Effector memory CD4-positive, alpha-beta T cell (primary cell): ENCODE measurements around the gene GCC2.
"Not testable (repeated sequence)": the region's sequence is repeated elsewhere in the genome, so short reads cannot be mapped to it uniquely, and the experiment has no call there.

Experiments
- DNase-seq, 3 donors: peaks; one replicate each; pipeline ENCODE4 v3.0.0-alpha.2; 2020
- H3K27ac ChIP-seq: 2 replicates; pipeline ENCODE4 v1.7.0; 2013; ENCODE audit warnings: mild to moderate bottlenecking, low read length, moderate library complexity; ENCODE audit not compliant: insufficient read depth, poor library complexity, severe bottlenecking
- H3K27me3 ChIP-seq: replicated peaks from 2 replicates; pipeline ENCODE4 v1.7.0; 2013; ENCODE audit warnings: mild to moderate bottlenecking, low read length; ENCODE audit not compliant: insufficient read depth, control insufficient read depth, poor library complexity, severe bottlenecking
- H3K36me3 ChIP-seq: 2 replicates; pipeline ENCODE4 v1.7.0; 2013; ENCODE audit warnings: mild to moderate bottlenecking, low read length, moderate library complexity; ENCODE audit not compliant: control insufficient read depth, insufficient read depth
- H3K4me1 ChIP-seq: 2 replicates; pipeline ENCODE4 v1.7.0; 2013; ENCODE audit warnings: low read length, mild to moderate bottlenecking; ENCODE audit not compliant: control insufficient read depth, insufficient read depth, poor library complexity, severe bottlenecking
- H3K4me3 ChIP-seq: 2 replicates; pipeline ENCODE4 v1.7.0; 2013; ENCODE audit warnings: low read length, low read depth, mild to moderate bottlenecking; ENCODE audit not compliant: insufficient read depth, poor library complexity, severe bottlenecking
- H3K9me3 ChIP-seq: 2 replicates; pipeline ENCODE4 v1.7.0; 2013; ENCODE audit warnings: mild to moderate bottlenecking, low read length, moderate library complexity; ENCODE audit not compliant: control insufficient read depth

The GCC2 gene

GRCh38 chr2:108414256-108414876 is 34.6 kb upstream of the GCC2 start:
- H3K27ac ChIP-seq: no peak overlapping the region
- DNase-seq: no peak
- H3K36me3 ChIP-seq: no peaks in the 10 kb centered on the region
- no peaks in the 10 kb centered on the region for H3K27me3 ChIP-seq
- H3K4me3 ChIP-seq: no peak overlapping the region
- no peaks in the 10 kb centered on the region for H3K4me1 ChIP-seq
- no peaks in the 10 kb centered on the region for H3K9me3 ChIP-seq

- H3K4me3 ChIP-seq: no peak overlapping the region
- no peaks in the 10 kb centered on the region for H3K36me3 ChIP-seq
- no peak overlapping the region for H3K27ac ChIP-seq
- no peaks in the 10 kb centered on the region for H3K9me3 ChIP-seq
- no peaks in the 10 kb centered on the region for H3K27me3 ChIP-seq
- no peak for DNase-seq
- no peaks in the 10 kb centered on the region for H3K4me1 ChIP-seq
These were observed 34.1 kb upstream of the GCC2 start for GRCh38 chr2:108414945-108415344.

GRCh38 chr2:108417254-108417653 is 31.8 kb upstream of the GCC2 start:
- H3K4me3 ChIP-seq: no peak overlapping the region
- no peak overlapping the region for H3K27ac ChIP-seq
- H3K27me3 ChIP-seq: no peaks in the 10 kb centered on the region
- no peaks in the 10 kb centered on the region for H3K36me3 ChIP-seq
- H3K9me3 ChIP-seq: no peaks in the 10 kb centered on the region
- DNase-seq: no peak
- H3K4me1 ChIP-seq: no peaks in the 10 kb centered on the region

- Histone ChIP-seq H3K4me3 (no peak overlapping the region), H3K27ac (no peak overlapping the region), H3K36me3 (no peaks in the 10 kb centered on the region), H3K27me3 (no peaks in the 10 kb centered on the region), H3K9me3 (no peaks in the 10 kb centered on the region), H3K4me1 (no peaks in the 10 kb centered on the region)
- DNase-seq: no peak
These were observed 30.6 kb upstream of the GCC2 start for GRCh38 chr2:108418416-108418815.

- Histone ChIP-seq H3K27ac (no peak overlapping the region), H3K36me3 (no peaks in the 10 kb centered on the region), H3K9me3 (no peaks in the 10 kb centered on the region), H3K4me1 (no peaks in the 10 kb centered on the region), H3K27me3 (peaks cover 3% of the 10 kb centered on the region), H3K4me3 (no peak overlapping the region)
- no peak for DNase-seq
These were observed 25.9 kb upstream of the GCC2 start for GRCh38 chr2:108423067-108423466.

- H3K27ac ChIP-seq: no peak overlapping the region
- no peaks in the 10 kb centered on the region for H3K9me3 ChIP-seq
- peaks cover 3% of the 10 kb centered on the region for H3K27me3 ChIP-seq
- H3K4me3 ChIP-seq: no peak overlapping the region
- DNase-seq: no peak
- no peaks in the 10 kb centered on the region for H3K36me3 ChIP-seq
- H3K4me1 ChIP-seq: no peaks in the 10 kb centered on the region
These were observed 25.3 kb upstream of the GCC2 start for GRCh38 chr2:108423502-108424251.

- H3K9me3 ChIP-seq: no peaks in the 10 kb centered on the region
- H3K4me1 ChIP-seq: no peaks in the 10 kb centered on the region
- peaks cover 3% of the 10 kb centered on the region for H3K27me3 ChIP-seq
- DNase-seq: no peak
- no peak overlapping the region for H3K27ac ChIP-seq
- H3K36me3 ChIP-seq: no peaks in the 10 kb centered on the region
- no peak overlapping the region for H3K4me3 ChIP-seq
These were observed 20.6 kb upstream of the GCC2 start for GRCh38 chr2:108428286-108429009.

GRCh38 chr2:108435578-108435977 is 13.4 kb upstream of the GCC2 start:
- not testable (repeated sequence) for H3K27me3 ChIP-seq, H3K4me1 ChIP-seq, H3K36me3 ChIP-seq, H3K9me3 ChIP-seq, H3K4me3 ChIP-seq, H3K27ac ChIP-seq, DNase-seq

- Histone ChIP-seq H3K4me1 (no peaks in the 10 kb centered on the region), H3K27me3 (no peaks in the 10 kb centered on the region), H3K27ac (no peak overlapping the region), H3K9me3 (no peaks in the 10 kb centered on the region), H3K36me3 (no peaks in the 10 kb centered on the region), H3K4me3 (no peak overlapping the region)
- DNase-seq: no peak
These were observed 12.0 kb upstream of the GCC2 start for GRCh38 chr2:108436976-108437375.

GRCh38 chr2:108441712-108442111 is 7.3 kb upstream of the GCC2 start:
- Histone ChIP-seq H3K4me1 (no peaks in the 10 kb centered on the region), H3K27ac (no peak overlapping the region), H3K4me3 (no peak overlapping the region), H3K27me3 (no peaks in the 10 kb centered on the region), H3K36me3 (no peaks in the 10 kb centered on the region), H3K9me3 (no peaks in the 10 kb centered on the region)
- no peak for DNase-seq
